H1 (cell line): ENCODE data around the gene NFASC. TPM values are rescaled to one million over a fixed set of nuclear protein-coding genes. Genes with fewer than 3 reads are reported as not detected.

Experiments
- CTCF ChIA-PET: fragments of 300-600 bp; sonication (Branson Sonifier 250); formaldehyde crosslinking; loops from one replicate; lab custom pipeline; 2021; ENCODE audit not compliant: partially characterized antibody; lab: Charles Lee
- POLR2A ChIA-PET: fragments of 300-600 bp; sonication (Branson Sonifier 250); formaldehyde crosslinking; loops from one replicate; lab custom pipeline; 2021; ENCODE audit warnings: inconsistent platforms; ENCODE audit not compliant: partially characterized antibody; lab: Charles Lee
- DNase-seq, 2 experiments: peaks; one replicate each; pipeline versions ENCODE4 v3.0.0 to v3.0.0-alpha.2; 2010 to 2022; ENCODE audit warnings: low spot score in 2 of 2, low read depth in 1 of 2, mixed read lengths in 1 of 2
- FAIRE-seq: peaks from 2 replicates; lab custom pipeline; 2011; peaks lifted over from hg19 to GRCh38; lab: Jason Lieb, UNC
- H2AFZ ChIP-seq: 2 replicates; pipeline ENCODE4 v1.8.1; 2012; ENCODE audit warnings: low read length, inconsistent platforms
- H2AK5ac ChIP-seq: 2 replicates; pipeline ENCODE4 v1.6.1; 2013; ENCODE audit warnings: low read depth, low read length
- H2BK120ac ChIP-seq: replicated peaks from 2 replicates; pipeline ENCODE3; 2013; ENCODE audit warnings: low read depth, low read length, inconsistent platforms
- H2BK12ac ChIP-seq: 2 replicates; pipeline ENCODE4 v1.6.1; 2013; ENCODE audit warnings: low read depth, low read length
- H2BK15ac ChIP-seq: 2 replicates; pipeline ENCODE4 v1.6.1; 2013; ENCODE audit warnings: low read length
- H2BK20ac ChIP-seq: 2 replicates; pipeline ENCODE4 v1.6.1; 2013; ENCODE audit warnings: low read length
- H2BK5ac ChIP-seq: 2 replicates; pipeline ENCODE4 v1.6.1; 2013; ENCODE audit warnings: low read depth, low read length
- H3K14ac ChIP-seq: 2 replicates; pipeline ENCODE4 v1.6.1; 2013; ENCODE audit warnings: inconsistent platforms; ENCODE audit not compliant: insufficient read length
- H3K18ac ChIP-seq: 2 replicates; pipeline ENCODE4 v1.6.1; 2013; ENCODE audit warnings: low read length; ENCODE audit errors: extremely low read depth
- H3K23ac ChIP-seq: 2 replicates; pipeline ENCODE4 v1.6.1; 2013; ENCODE audit warnings: inconsistent platforms; ENCODE audit not compliant: insufficient read length
- H3K23me2 ChIP-seq: 2 replicates; pipeline ENCODE4 v1.6.1; 2013; ENCODE audit warnings: low read depth, low read length
- H3K27ac ChIP-seq: 2 replicates; pipeline ENCODE4 v1.6.1; 2011; ENCODE audit warnings: low read depth, low read length, inconsistent platforms
- H3K27me3 ChIP-seq, 4 experiments: replicated peaks in 1 of 4; 1 replicate in 1 of 4; 2 replicates in 3 of 4; pipeline versions ENCODE4 v1.6.1 to v1.8.1; 2011 to 2013; ENCODE audit warnings: low read length in 3 of 4, mild to moderate bottlenecking in 3 of 4, inconsistent platforms in 2 of 4, mixed read lengths in 2 of 4, moderate library complexity in 1 of 4; ENCODE audit not compliant: control insufficient read depth in 3 of 4, insufficient read depth in 3 of 4; ENCODE audit errors: extremely low read depth in 1 of 4
- H3K36me3 ChIP-seq, 4 experiments: 2 replicates each; pipeline versions ENCODE4 v1.6.1 to v1.8.1; 2011 to 2013; ENCODE audit warnings: mild to moderate bottlenecking in 4 of 4, low read length in 3 of 4, moderate library complexity in 2 of 4, control low read depth in 1 of 4, inconsistent platforms in 1 of 4; ENCODE audit not compliant: insufficient read depth in 4 of 4, control insufficient read depth in 2 of 4
- H3K4ac ChIP-seq: replicated peaks from 2 replicates; pipeline ENCODE3; 2013; ENCODE audit warnings: low read length, low read depth, mixed read lengths, inconsistent platforms; ENCODE audit not compliant: insufficient read length
- H3K4me1 ChIP-seq, 4 experiments: replicated peaks in 1 of 4; 1 replicate in 1 of 4; 2 replicates in 3 of 4; pipeline versions ENCODE4 v1.6.1 to v1.8.1; 2011 to 2013; ENCODE audit warnings: low read length in 3 of 4, inconsistent platforms in 2 of 4, mixed read lengths in 1 of 4; ENCODE audit not compliant: insufficient read depth in 4 of 4, control insufficient read depth in 3 of 4
- H3K4me2 ChIP-seq, 2 experiments: 2 replicates each; pipeline versions ENCODE4 v1.6.1 to v1.8.1; 2011 to 2013; ENCODE audit warnings: low read depth in 2 of 2, low read length in 2 of 2, control low read depth in 1 of 2, inconsistent platforms in 1 of 2, mild to moderate bottlenecking in 1 of 2; ENCODE audit not compliant: insufficient read depth in 1 of 2
- H3K4me3 ChIP-seq, 4 experiments: fragments of 200-600, 300-600 bp in 1 of 4; sonication (generic), shearing (Covaris generic), sonication (Bioruptor Twin) in 1 of 4; 2 replicates each; pipeline versions ENCODE4 v1.5.1 to v1.8.1; 2011 to 2016; ENCODE audit warnings: low read length in 4 of 4, low read depth in 3 of 4, control low read depth in 2 of 4, inconsistent platforms in 2 of 4, mild to moderate bottlenecking in 2 of 4, mixed read lengths in 1 of 4, moderate library complexity in 1 of 4; ENCODE audit not compliant: insufficient read depth in 2 of 4; ENCODE audit errors: extremely low read depth in 1 of 4
- H3K56ac ChIP-seq: replicated peaks from 2 replicates; pipeline ENCODE3; 2013; ENCODE audit warnings: low read depth, mild to moderate bottlenecking, mixed read lengths, low read length, inconsistent platforms; ENCODE audit not compliant: insufficient read length
- H3K79me1 ChIP-seq: 2 replicates; pipeline ENCODE4 v1.6.1; 2013; ENCODE audit warnings: low read depth, low read length, control low read depth
- H3K79me2 ChIP-seq, 2 experiments: 2 replicates each; pipeline versions ENCODE4 v1.6.1 to v1.8.1; 2012 to 2013; ENCODE audit warnings: low read length in 2 of 2, mild to moderate bottlenecking in 2 of 2, inconsistent platforms in 1 of 2; ENCODE audit not compliant: insufficient read depth in 2 of 2, control insufficient read depth in 1 of 2
- H3K9ac ChIP-seq, 4 experiments: replicated peaks in 1 of 4; 1 replicate in 1 of 4; 2 replicates in 3 of 4; pipeline versions ENCODE4 v1.6.1 to v1.8.1; 2011 to 2013; ENCODE audit warnings: low read depth in 3 of 4, low read length in 3 of 4, control low read depth in 2 of 4, mild to moderate bottlenecking in 2 of 4, moderate library complexity in 2 of 4, inconsistent platforms in 1 of 4; ENCODE audit errors: extremely low read depth in 1 of 4
- H3K9me3 ChIP-seq, 2 experiments: 2 replicates each; pipeline versions ENCODE4 v1.6.1 to v1.8.1; 2012 to 2013; ENCODE audit warnings: mild to moderate bottlenecking in 2 of 2, moderate library complexity in 2 of 2, control low read depth in 1 of 2, inconsistent platforms in 1 of 2, low read depth in 1 of 2, low read length in 1 of 2, mixed read lengths in 1 of 2; ENCODE audit not compliant: insufficient read depth in 2 of 2
- H4K20me1 ChIP-seq, 2 experiments: replicated peaks in 1 of 2; 2 replicates each; pipeline versions ENCODE3 to v1.8.1; 2011 to 2013; ENCODE audit warnings: inconsistent platforms in 2 of 2, low read length in 2 of 2, mild to moderate bottlenecking in 1 of 2; ENCODE audit not compliant: insufficient read depth in 2 of 2, control insufficient read depth in 1 of 2
- H4K5ac ChIP-seq: 2 replicates; pipeline ENCODE4 v1.6.1; 2013; ENCODE audit warnings: low read length, low read depth, mixed read lengths, inconsistent platforms; ENCODE audit not compliant: insufficient read length
- H4K8ac ChIP-seq: 2 replicates; pipeline ENCODE4 v1.8.0; 2013; ENCODE audit warnings: mild to moderate bottlenecking, moderate library complexity, low read length, inconsistent platforms; ENCODE audit not compliant: insufficient read depth; ENCODE audit errors: extremely low read depth
- H4K91ac ChIP-seq: replicated peaks from 2 replicates; pipeline ENCODE3; 2013; ENCODE audit warnings: low read length, mixed read lengths, inconsistent platforms; ENCODE audit not compliant: insufficient read length
- BCL11A ChIP-seq, 2 experiments: IDR thresholded peaks; one replicate each; pipeline ENCODE4 v1.6.1; 2011; ENCODE audit warnings: low read depth in 2 of 2, low read length in 2 of 2, mild to moderate bottlenecking in 2 of 2
- GABPA ChIP-seq: IDR thresholded peaks from 2 replicates; pipeline ENCODE4 v1.6.1; 2011; ENCODE audit warnings: mild to moderate bottlenecking, low read length, moderate library complexity, borderline replicate concordance; ENCODE audit not compliant: insufficient read depth
- RFX5 ChIP-seq: IDR thresholded peaks from 2 replicates; pipeline ENCODE4 v1.6.1; 2011; ENCODE audit warnings: low read depth, low read length, improper control_type of control experiment, borderline replicate concordance
- SP2 ChIP-seq: IDR thresholded peaks from 2 replicates; pipeline ENCODE4 v1.6.1; 2012; ENCODE audit warnings: mild to moderate bottlenecking, low read length, inconsistent platforms
- TAF1 ChIP-seq: IDR thresholded peaks from 2 replicates; pipeline ENCODE4 v1.6.1; 2011; ENCODE audit warnings: mild to moderate bottlenecking, low read depth, low read length
- TBP ChIP-seq: IDR thresholded peaks from 2 replicates; pipeline ENCODE4 v1.6.1; 2011; ENCODE audit warnings: low read depth, low read length, improper control_type of control experiment
- WGBS, 2 experiments: shearing (Covaris generic) in 1 of 2; methylation state at CpG; one replicate each; pipeline versions ENCODE4 v1.1.6 to v1.1.7; 2013 to 2015; ENCODE audit warnings: low lambda C conversion rate in 2 of 2, mixed read lengths in 2 of 2, inconsistent platforms in 1 of 2, low coverage in 1 of 2, missing lambda C conversion rate in 1 of 2; ENCODE audit not compliant: insufficient replicate concordance in 2 of 2, insufficient coverage in 1 of 2, insufficient read length in 1 of 2; ENCODE audit errors: extremely low coverage in 1 of 2, missing lambda C conversion rate in 1 of 2; 5-methylcytosine and 5-hydroxymethylcytosine counted together
- polyA plus RNA-seq, 7 experiments: library from polyadenylated mRNA; depleted of rRNA in 3 of 7; stranded (reverse) in 5 of 7; unstranded in 2 of 7; fragments of >200 nt in 5 of 7; fragments of 200-250 nt in 2 of 7; gene quantifications; 1 replicate in 5 of 7; 2 replicates in 1 of 7; 4 replicates in 1 of 7; pipeline versions ENCODE4 v1.2.1 to v1.2.3, GENCODE V29; 2011 to 2013; ENCODE audit warnings: missing spikeins in 2 of 7, mixed read lengths in 2 of 7
- total RNA-seq: library from RNA; stranded (reverse); fragmentation: NEBNext Ultra II Directional; extraction: Animal tissue kit (Norgen Biotek cat#: 25700); gene quantifications from 2 replicates; pipeline ENCODE4 v1.2.1, GENCODE V29; 2021

Gene NFASC
- total and polyA plus RNA-seq, 2 of the 8 experiments (the other 6 are each of a cell fraction or from before 2014, with no cell fraction given), result 5.0 to 15.2 TPM

DNA sequence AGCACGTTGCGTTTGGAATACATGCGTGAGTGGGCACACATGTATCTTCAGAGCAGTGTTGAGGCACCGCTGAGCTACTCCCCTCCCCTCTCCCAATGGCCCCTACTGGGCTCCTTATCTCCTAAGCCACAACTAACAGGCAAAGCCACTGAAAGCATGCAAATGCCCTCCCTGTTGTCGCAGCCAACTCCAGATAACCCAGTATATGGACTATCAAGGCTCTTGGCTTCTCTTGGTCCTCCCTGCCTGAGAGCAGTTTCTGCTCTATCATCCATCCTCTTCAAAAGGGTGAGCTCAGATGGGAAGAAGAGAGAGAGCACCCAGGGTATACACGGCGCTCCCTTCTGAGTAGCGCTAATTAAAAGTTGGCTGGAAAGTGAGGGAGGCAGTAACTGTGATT lies 113.8 kb downstream of the NFASC start:
- H4K91ac ChIP-seq, result no peak overlapping the region
- no peaks in the 10 kb centered on the region; the same call in 1 of the 2 replicates for H3K79me1 ChIP-seq
- H2BK12ac ChIP-seq, result no peak overlapping the region
- peaks cover 0 to 2% (median 0%) of the 10 kb centered on the region in 4 experiments; a peak in 1 of 7 replicates for H3K4me1 ChIP-seq
- no peak overlapping the region for H3K27ac ChIP-seq
- WGBS, 2 experiments, result 84% methylated on average over 8 of the region's 8 CpGs; no CpG with 5 or more reads in 1 of the 2 experiments
- ChIA-PET POLR2A (no interaction called here), CTCF (interaction anchor here (1.0 to 33.8 kb wide), 11 partner anchors 8 to 177 kb away, joined by 3 to 1336 read pairs (median 6); partner anchors contain the start of gene TMEM81)
- H3K18ac ChIP-seq, result no peak overlapping the region; the same call in 1 of the 2 replicates
- no peak overlapping the region for H2AK5ac ChIP-seq
- no peak overlapping the region for H2BK120ac ChIP-seq
- H3K9ac ChIP-seq, result no peak overlapping the region
- H3K14ac ChIP-seq, result no peak overlapping the region
- H3K36me3 ChIP-seq, result no peaks in the 10 kb centered on the region
- no peak overlapping the region for H3K4me3 ChIP-seq
- H2BK20ac ChIP-seq, result no peak overlapping the region
- FAIRE-seq (no peak), DNase-seq (no peak)
- no peaks in the 10 kb centered on the region for H4K20me1 ChIP-seq
- H3K4ac ChIP-seq, result no peak overlapping the region
- no peak overlapping the region for H3K56ac ChIP-seq
- H3K9me3 ChIP-seq, result no peaks in the 10 kb centered on the region
- H2BK5ac ChIP-seq, result no peak overlapping the region
- H3K23ac ChIP-seq, result no peak overlapping the region
- no peak overlapping the region for H2BK15ac ChIP-seq
- H3K23me2 ChIP-seq, result no peaks in the 10 kb centered on the region
- no peaks in the 10 kb centered on the region for H3K27me3 ChIP-seq
- H3K79me2 ChIP-seq, result no peaks in the 10 kb centered on the region
- no peak overlapping the region for H4K5ac ChIP-seq
- no peak overlapping the region for H4K8ac ChIP-seq
- TF ChIP-seq SP2 (no peak), RFX5 (no peak), GABPA (no peak), BCL11A (IDR thresholded peaks at IDR 0.05; ENCODE audit: low read depth in 2 of 2, low read length in 2 of 2) (no peak), TBP (no peak), TAF1 (no peak)
- H3K4me2 ChIP-seq, result no peak overlapping the region
- H2AFZ ChIP-seq, result no peak overlapping the region
